ENCODE data around the gene NDUFB5.

Gene NDUFB5

GRCh38 chr3:179580992-179581391 is 23.6 kb upstream of the NDUFB5 start:
- TF ChIP-seq CTCF (IDR thresholded peaks at IDR 0.05; ENCODE audit: extremely low read depth, insufficient read depth, missing control alignments), result no peak
- in situ Hi-C loops (cut with MboI; ENCODE audit: low pct_unique_long_range_greater_than_20kb, low sequenced_read_pairs, unreplicated experiment), result no loop called here
- DNase-seq (ENCODE audit: low spot score), result no peak

GRCh38 chr3:179589143-179589542 is 15.5 kb upstream of the NDUFB5 start:
- TF ChIP-seq CTCF (IDR thresholded peaks at IDR 0.05; ENCODE audit: extremely low read depth, insufficient read depth, missing control alignments), result no peak
- DNase-seq (ENCODE audit: low spot score), result peak; percentile 12
- in situ Hi-C loops (cut with MboI; ENCODE audit: low pct_unique_long_range_greater_than_20kb, low sequenced_read_pairs, unreplicated experiment), result no loop called here

GRCh38 chr3:179590669-179591068 is 13.9 kb upstream of the NDUFB5 start:
- in situ Hi-C loops (cut with MboI; ENCODE audit: low pct_unique_long_range_greater_than_20kb, low sequenced_read_pairs, unreplicated experiment), result no loop called here
- no peak for DNase-seq (ENCODE audit: low spot score)
- no peak for TF ChIP-seq CTCF (IDR thresholded peaks at IDR 0.05; ENCODE audit: extremely low read depth, insufficient read depth, missing control alignments)

GRCh38 chr3:179591313-179591712 is 13.3 kb upstream of the NDUFB5 start:
- no peak for TF ChIP-seq CTCF (IDR thresholded peaks at IDR 0.05; ENCODE audit: extremely low read depth, insufficient read depth, missing control alignments)
- in situ Hi-C loops (cut with MboI; ENCODE audit: low pct_unique_long_range_greater_than_20kb, low sequenced_read_pairs, unreplicated experiment), result no loop called here
- no peak for DNase-seq (ENCODE audit: low spot score)

- no peak for DNase-seq (ENCODE audit: low spot score)
- in situ Hi-C loops (cut with MboI; ENCODE audit: low pct_unique_long_range_greater_than_20kb, low sequenced_read_pairs, unreplicated experiment), result no loop called here
- no peak for TF ChIP-seq CTCF (IDR thresholded peaks at IDR 0.05; ENCODE audit: extremely low read depth, insufficient read depth, missing control alignments)
Measured at GRCh38 chr3:179599531-179599930, 5.1 kb upstream of the NDUFB5 start.

GRCh38 chr3:179603321-179603720 is 1.3 kb upstream of the NDUFB5 start:
- no peak for TF ChIP-seq CTCF (IDR thresholded peaks at IDR 0.05; ENCODE audit: extremely low read depth, insufficient read depth, missing control alignments)
- DNase-seq (ENCODE audit: low spot score), result no peak
- in situ Hi-C loops (cut with MboI; ENCODE audit: low pct_unique_long_range_greater_than_20kb, low sequenced_read_pairs, unreplicated experiment), result no loop called here

GRCh38 chr3:179603831-179604230 is 763 bp upstream of the NDUFB5 start:
- no peak for TF ChIP-seq CTCF (IDR thresholded peaks at IDR 0.05; ENCODE audit: extremely low read depth, insufficient read depth, missing control alignments)
- no peak for DNase-seq (ENCODE audit: low spot score)
- in situ Hi-C loops (cut with MboI; ENCODE audit: low pct_unique_long_range_greater_than_20kb, low sequenced_read_pairs, unreplicated experiment), result no loop called here

All from GM13977 (cell line).